Measurements from ENCODE around the gene KRAS.
"Not testable (repeated sequence)": the region's sequence is repeated elsewhere in the genome, so short reads cannot be mapped to it uniquely, and the experiment has no call there.

The KRAS gene

GRCh38 chr12:25250744-25251730, at the start of gene KRAS:
Gene KRAS, minus strand, starts transcription at chr12:25250929.
- peak; percentile 92 for DNase-seq

GRCh38 chr12:25296381-25296780, 45.7 kb upstream of the KRAS start:
- DNase-seq: no peak

- no peak for DNase-seq
Observed at GRCh38 chr12:25295361-25295760, 44.6 kb upstream of the KRAS start.

- DNase-seq: no peak
Observed at GRCh38 chr12:25293653-25294052, 42.9 kb upstream of the KRAS start.

- not testable (repeated sequence) for DNase-seq
Observed at GRCh38 chr12:25292810-25293221, 42.1 kb upstream of the KRAS start.

- DNase-seq: no peak
Observed at GRCh38 chr12:25287610-25288009, 36.9 kb upstream of the KRAS start.

- no peak for DNase-seq
Observed at GRCh38 chr12:25286837-25287236, 36.1 kb upstream of the KRAS start.

- no peak for DNase-seq
Observed at GRCh38 chr12:25284024-25284423, 33.3 kb upstream of the KRAS start.

GRCh38 chr12:25283006-25283405, 32.3 kb upstream of the KRAS start:
- no peak for DNase-seq

GRCh38 chr12:25280082-25280481, 29.4 kb upstream of the KRAS start:
- DNase-seq: no peak

GRCh38 chr12:25278269-25278668, 27.5 kb upstream of the KRAS start:
- DNase-seq: no peak

- no peak for DNase-seq
Observed at GRCh38 chr12:25276199-25276937, 25.6 kb upstream of the KRAS start.

- DNase-seq: no peak
Observed at GRCh38 chr12:25271486-25272098, 20.9 kb upstream of the KRAS start.

GRCh38 chr12:25269701-25270100, 19.0 kb upstream of the KRAS start:
- DNase-seq: no peak

GRCh38 chr12:25266497-25266896, 15.8 kb upstream of the KRAS start:
- DNase-seq: no peak

- DNase-seq: no peak
Observed at GRCh38 chr12:25264862-25265261, 14.1 kb upstream of the KRAS start.

- no peak for DNase-seq
Observed at GRCh38 chr12:25264114-25264513, 13.4 kb upstream of the KRAS start.

GRCh38 chr12:25263594-25263993, 12.9 kb upstream of the KRAS start:
- DNase-seq: no peak

- DNase-seq: no peak
Observed at GRCh38 chr12:25262389-25263074, 11.8 kb upstream of the KRAS start.

GRCh38 chr12:25257590-25258324, 7.0 kb upstream of the KRAS start:
- DNase-seq: no peak

GRCh38 chr12:25256826-25257225, 6.1 kb upstream of the KRAS start:
- DNase-seq: no peak

GRCh38 chr12:25256005-25256404, 5.3 kb upstream of the KRAS start:
- DNase-seq: no peak
